ENCODE measurements around the gene FIP1L1. TPM values are rescaled to one million over a fixed set of nuclear protein-coding genes. Genes with fewer than 3 reads are reported as not detected.

The FIP1L1 gene
- polyA plus RNA-seq, 2 of the 4 experiments (the other 2 are of a cell fraction) = 27.9 to 40.5 TPM

GRCh38 chr4:53508446-53508845 lies 131.0 kb downstream of the FIP1L1 start:
- POLR2A ChIA-PET = no interaction called here
- WGBS (ENCODE audit: missing lambda C conversion rate) = 20% methylated on average over 1 of the region's 1 CpG
- TF ChIP-seq, protein P1, sequence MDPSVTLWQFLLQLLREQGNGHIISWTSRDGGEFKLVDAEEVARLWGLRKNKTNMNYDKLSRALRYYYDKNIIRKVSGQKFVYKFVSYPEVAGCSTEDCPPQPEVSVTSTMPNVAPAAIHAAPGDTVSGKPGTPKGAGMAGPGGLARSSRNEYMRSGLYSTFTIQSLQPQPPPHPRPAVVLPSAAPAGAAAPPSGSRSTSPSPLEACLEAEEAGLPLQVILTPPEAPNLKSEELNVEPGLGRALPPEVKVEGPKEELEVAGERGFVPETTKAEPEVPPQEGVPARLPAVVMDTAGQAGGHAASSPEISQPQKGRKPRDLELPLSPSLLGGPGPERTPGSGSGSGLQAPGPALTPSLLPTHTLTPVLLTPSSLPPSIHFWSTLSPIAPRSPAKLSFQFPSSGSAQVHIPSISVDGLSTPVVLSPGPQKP (IDR thresholded peaks at IDR 0.05; ENCODE audit: low read depth, low read length) = no peak
- TF ChIP-seq NFE2L2 (conservative IDR thresholded peaks at IDR 0.05; ENCODE audit: low read length) = no peak
- TF ChIP-seq POLR2AphosphoS2 (conservative IDR thresholded peaks at IDR 0.05; ENCODE audit: low read length) = no peak
- no peak for TF ChIP-seq ZFP36 (IDR thresholded peaks at IDR 0.05; ENCODE audit: borderline replicate concordance, partially characterized antibody)
- no peak for TF ChIP-seq CBX8 (IDR thresholded peaks at IDR 0.05)
- no peak for TF ChIP-seq HMGXB4 (CRISPR knock-in tag; IDR thresholded peaks at IDR 0.05; ENCODE audit: borderline replicate concordance)
- no peak for TF ChIP-seq HEYL (CRISPR knock-in tag; IDR thresholded peaks at IDR 0.05)
- no peak for TF ChIP-seq ZC3H11A (IDR thresholded peaks at IDR 0.05)
- TF ChIP-seq MYC (IDR thresholded peaks at IDR 0.05; ENCODE audit: borderline replicate concordance, low read length) = no peak
- no peak for TF ChIP-seq E2F6 (IDR thresholded peaks at IDR 0.05; ENCODE audit: borderline replicate concordance, low read depth)
- TF ChIP-seq ZNF302 (CRISPR knock-in tag; IDR thresholded peaks at IDR 0.05) = no peak
- TF ChIP-seq ZSCAN20 (CRISPR knock-in tag; IDR thresholded peaks at IDR 0.05) = no peak
- TF ChIP-seq GATA3 (IDR thresholded peaks at IDR 0.05; ENCODE audit: borderline replicate concordance) = no peak
- TF ChIP-seq BHLHE40 (IDR thresholded peaks at IDR 0.05; ENCODE audit: low read depth, low read length) = no peak
- TF ChIP-seq RFX5 (IDR thresholded peaks at IDR 0.05) = no peak
- TF ChIP-seq FOXS1 (CRISPR knock-in tag; IDR thresholded peaks at IDR 0.05) = no peak
- TF ChIP-seq CHD2 (IDR thresholded peaks at IDR 0.05; ENCODE audit: low read length, partially characterized antibody) = no peak
- no peak for TF ChIP-seq BCL3 (IDR thresholded peaks at IDR 0.05)
- TF ChIP-seq CBX2 (IDR thresholded peaks at IDR 0.05; ENCODE audit: borderline replicate concordance, low read depth) = no peak
- Histone ChIP-seq H3K4me2 (no peak overlapping the region), H3K9me3 (no peaks in the 10 kb centered on the region), H3K4me3 (no peak overlapping the region), H3K27ac (no peak overlapping the region), H3K4me1 (no peaks in the 10 kb centered on the region)
- FAIRE-seq (no peak), ATAC-seq (no peak), DNase-seq (ENCODE audit: low read depth in 1 of 2, low spot score in 1 of 2) (peak in 1 of 2 experiments; percentile 10)
- CTCF ChIA-PET = interaction anchor here (1.3 kb wide), 1 partner anchor 16 kb away, joined by 6 read pairs; no protein-coding TSS in a partner anchor

- WGBS (ENCODE audit: missing lambda C conversion rate) = 17% methylated on average over 4 of the region's 5 CpGs
- H3K4me1 ChIP-seq = no peaks in the 10 kb centered on the region
- no peak overlapping the region for H3K4me3 ChIP-seq
- ATAC-seq = no peak
- TF ChIP-seq HOXA7 (CRISPR knock-in tag; IDR thresholded peaks at IDR 0.05) (no peak), EHF (CRISPR knock-in tag; IDR thresholded peaks at IDR 0.05) (no peak), POLR2AphosphoS2 (conservative IDR thresholded peaks at IDR 0.05; ENCODE audit: low read length) (no peak), HOXB13 (CRISPR knock-in tag; IDR thresholded peaks at IDR 0.05; ENCODE audit: low read depth) (no peak), CHD4 (IDR thresholded peaks at IDR 0.05; ENCODE audit: borderline replicate concordance) (no peak), CHD2 (IDR thresholded peaks at IDR 0.05; ENCODE audit: low read length, partially characterized antibody) (no peak), NR3C1 (IDR thresholded peaks at IDR 0.05) (no peak), RARB (CRISPR knock-in tag; IDR thresholded peaks at IDR 0.05) (no peak), HDAC2 (IDR thresholded peaks at IDR 0.05) (no peak), RAD21 (conservative IDR thresholded peaks at IDR 0.05 in 1 of 2, IDR thresholded peaks at IDR 0.05 in 1 of 2) (no peak), PBX3 (IDR thresholded peaks at IDR 0.05) (no peak), POLR2A (IDR thresholded peaks at IDR 0.05; ENCODE audit: low read length) (no peak), FOXS1 (CRISPR knock-in tag; IDR thresholded peaks at IDR 0.05) (no peak), FOSB (CRISPR knock-in tag; IDR thresholded peaks at IDR 0.05) (no peak)
- TF ChIP-seq, protein P2, sequence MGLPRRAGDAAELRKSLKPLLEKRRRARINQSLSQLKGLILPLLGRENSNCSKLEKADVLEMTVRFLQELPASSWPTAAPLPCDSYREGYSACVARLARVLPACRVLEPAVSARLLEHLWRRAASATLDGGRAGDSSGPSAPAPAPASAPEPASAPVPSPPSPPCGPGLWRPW (IDR thresholded peaks at IDR 0.05) = no peak
- TF ChIP-seq, protein P3, sequence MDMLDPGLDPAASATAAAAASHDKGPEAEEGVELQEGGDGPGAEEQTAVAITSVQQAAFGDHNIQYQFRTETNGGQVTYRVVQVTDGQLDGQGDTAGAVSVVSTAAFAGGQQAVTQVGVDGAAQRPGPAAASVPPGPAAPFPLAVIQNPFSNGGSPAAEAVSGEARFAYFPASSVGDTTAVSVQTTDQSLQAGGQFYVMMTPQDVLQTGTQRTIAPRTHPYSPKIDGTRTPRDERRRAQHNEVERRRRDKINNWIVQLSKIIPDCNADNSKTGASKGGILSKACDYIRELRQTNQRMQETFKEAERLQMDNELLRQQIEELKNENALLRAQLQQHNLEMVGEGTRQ (IDR thresholded peaks at IDR 0.05) = no peak
- no peak for FAIRE-seq
- no peaks in the 10 kb centered on the region for H3K9me3 ChIP-seq
- ChIA-PET POLR2A (no interaction called here), CTCF (interaction anchor here (1.3 kb wide), 1 partner anchor 19 kb away, joined by 4 read pairs; no protein-coding TSS in a partner anchor)
- no peak overlapping the region for H3K4me2 ChIP-seq
- DNase-seq (ENCODE audit: low read depth in 1 of 2, low spot score in 1 of 2) = no peak
- H3K27ac ChIP-seq = no peak overlapping the region
Observed at GRCh38 chr4:53510321-53510720, 132.9 kb downstream of the FIP1L1 start.
